LNCAP (cell line): ENCODE results near the gene FRMD4A.

Experiments
- CTCF ChIP-seq: fragments of 450-650 bp; IDR thresholded peaks from 2 replicates; pipeline ENCODE4 v1.5.1; 2017; ENCODE audit warnings: mild to moderate bottlenecking

The FRMD4A gene

GRCh38 chr10:13684252-13684791 is 646.4 kb downstream of the FRMD4A start:
- TF ChIP-seq CTCF: no peak

- TF ChIP-seq CTCF: no peak
Measured at GRCh38 chr10:13683017-13683416, 647.7 kb downstream of the FRMD4A start.

GRCh38 chr10:13681960-13682359 is 648.8 kb downstream of the FRMD4A start:
- TF ChIP-seq CTCF: no peak

- TF ChIP-seq CTCF: no peak
Measured at GRCh38 chr10:13681528-13681927, 649.2 kb downstream of the FRMD4A start.

GRCh38 chr10:13681095-13681494 is 649.6 kb downstream of the FRMD4A start:
- TF ChIP-seq CTCF: no peak

- no peak for TF ChIP-seq CTCF
Measured at GRCh38 chr10:13678101-13678843, 652.5 kb downstream of the FRMD4A start.

GRCh38 chr10:13674645-13675588 is 655.8 kb downstream of the FRMD4A start:
- no peak for TF ChIP-seq CTCF
